C4-2B (cell line): Measurements from ENCODE around the gene ZNF423.

Experiments used
- CTCF ChIP-seq: fragments of 450-650 bp; conservative IDR thresholded peaks from 2 replicates; pipeline ENCODE4 v1.5.1; 2017; ENCODE audit warnings: mild to moderate bottlenecking
- ZFX ChIP-seq: fragments of 450-650 bp; IDR thresholded peaks from 2 replicates; pipeline ENCODE4 v1.6.1; 2017

GRCh38 chr16:49566432-49566831, 289.5 kb downstream of the ZNF423 start:
- TF ChIP-seq CTCF (no peak), ZFX (no peak)
